GM12878 (cell line): ENCODE results near the gene SPATC1L. TPM values are rescaled to one million over a fixed set of nuclear protein-coding genes. Genes with fewer than 3 reads are reported as not detected.

Source experiments
- ATAC-seq: fragments of 200-7000 bp; cut with Tn5 transposase; 3 replicates; pipeline ENCODE4 v1.9.1; 2020; ENCODE audit warnings: mild to moderate bottlenecking, moderate library complexity
- BruUV-seq: library from RNA; stranded (reverse); fragments of 400-500 nt; replicated peaks from 2 replicates; lab custom pipeline; 2021; lab: Mats Ljungman, UMichigan
- CTCF ChIA-PET: fragments of 300-600 bp; sonication (Branson Sonifier 250); formaldehyde crosslinking; extraction: SDS; loops from one replicate; lab custom pipeline; 2021; ENCODE audit warnings: inconsistent platforms; lab: Yijun Ruan, JAX
- POLR2A ChIA-PET: fragments of 350-600 bp; formaldehyde crosslinking; extraction: SDS; loops from one replicate; lab custom pipeline; 2021; ENCODE audit warnings: inconsistent platforms; lab: Charles Lee
- RAD21 ChIA-PET: fragments of 300-600 bp; sonication (Branson Sonifier 250); formaldehyde crosslinking; loops from one replicate; lab custom pipeline; 2023; ENCODE audit warnings: antibody characterized with exemption; ENCODE audit not compliant: unreplicated experiment; lab: Charles Lee
- SMC1A ChIA-PET: fragments of 300-600 bp; sonication (Branson Sonifier 250); formaldehyde crosslinking; loops from one replicate; lab custom pipeline; 2023; ENCODE audit not compliant: unreplicated experiment, uncharacterized antibody; lab: Charles Lee
- DNase-seq: peaks from one replicate; pipeline ENCODE4 v3.0.0-alpha.2; 2011; ENCODE audit warnings: low read depth, low spot score
- FAIRE-seq: peaks from 3 replicates; lab custom pipeline; 2011; peaks lifted over from hg19 to GRCh38; lab: Jason Lieb, UNC
- H2AFZ ChIP-seq: 2 replicates; pipeline ENCODE4 v1.6.0; 2011; ENCODE audit warnings: low read depth, low read length, control low read depth; ENCODE audit not compliant: control insufficient read depth
- H3K27ac ChIP-seq: 2 replicates; pipeline ENCODE4 v1.5.1; 2011; ENCODE audit warnings: control low read depth; ENCODE audit not compliant: control insufficient read depth, insufficient read depth
- H3K27me3 ChIP-seq, 2 experiments: replicated peaks in 1 of 2; 2 replicates each; pipeline versions ENCODE4 v1.6.0 to v1.6.1; 2011; ENCODE audit warnings: low read length in 1 of 2; ENCODE audit not compliant: control insufficient read depth in 2 of 2, insufficient read depth in 2 of 2
- H3K36me3 ChIP-seq, 2 experiments: 2 replicates each; pipeline ENCODE4 v1.5.1; 2011; ENCODE audit warnings: low read length in 1 of 2; ENCODE audit not compliant: control insufficient read depth in 2 of 2, insufficient read depth in 2 of 2
- H3K4me1 ChIP-seq: 2 replicates; pipeline ENCODE4 v1.6.1; 2011; ENCODE audit warnings: mild to moderate bottlenecking, low read length, moderate library complexity, mixed read lengths; ENCODE audit not compliant: control insufficient read depth, insufficient read depth
- H3K4me2 ChIP-seq: 2 replicates; pipeline ENCODE4 v1.6.0; 2011; ENCODE audit warnings: control low read depth; ENCODE audit not compliant: control insufficient read depth, insufficient read depth
- H3K4me3 ChIP-seq: fragments of 200-600 bp; sonication (generic); 2 replicates; pipeline ENCODE4 v1.5.1; 2016
- H3K79me2 ChIP-seq: 2 replicates; pipeline ENCODE4 v1.6.0; 2011; ENCODE audit warnings: low read length; ENCODE audit not compliant: control insufficient read depth, insufficient read depth
- H3K9ac ChIP-seq: 2 replicates; pipeline ENCODE4 v1.8.0; 2011; ENCODE audit warnings: low read length, control low read depth, mixed read lengths; ENCODE audit not compliant: control insufficient read depth, insufficient read depth
- H3K9me3 ChIP-seq: replicated peaks from 3 replicates; pipeline ENCODE4 v1.5.1; 2011; ENCODE audit warnings: mild to moderate bottlenecking, low read length; ENCODE audit not compliant: control insufficient read depth, insufficient read depth
- H4K20me1 ChIP-seq: 2 replicates; pipeline ENCODE4 v1.6.0; 2011; ENCODE audit not compliant: control insufficient read depth, insufficient read depth
- BHLHE40 ChIP-seq, 2 experiments: fragments of 450-650 bp in 1 of 2; IDR thresholded peaks; 2 replicates each; pipeline ENCODE4 v1.6.1; 2011 to 2017; ENCODE audit warnings: low read depth in 2 of 2, borderline replicate concordance in 1 of 2, improper control_type of control experiment in 1 of 2, low read length in 1 of 2, mild to moderate bottlenecking in 1 of 2
- CBX3 ChIP-seq: fragments of 200-600 bp; sonication (generic); IDR thresholded peaks from 2 replicates; pipeline ENCODE4 v1.6.1; 2016; ENCODE audit warnings: low read depth, borderline replicate concordance
- CHD4 ChIP-seq: fragments of 200-600 bp; sonication (generic); IDR thresholded peaks from 2 replicates; pipeline ENCODE4 v1.6.1; 2016; ENCODE audit warnings: mild to moderate bottlenecking
- IRF3 ChIP-seq: fragments of 450-650 bp; IDR thresholded peaks from 2 replicates; pipeline ENCODE4 v1.6.1; 2014; ENCODE audit warnings: mild to moderate bottlenecking
- MTA2 ChIP-seq: fragments of 450-650 bp; IDR thresholded peaks from 2 replicates; pipeline ENCODE4 v1.6.1; 2016; ENCODE audit warnings: low read depth, mild to moderate bottlenecking, moderate library complexity
- NR2C1 ChIP-seq: fragments of 450-650 bp; IDR thresholded peaks from 2 replicates; pipeline ENCODE4 v1.6.1; 2017; ENCODE audit warnings: antibody characterized with exemption, mild to moderate bottlenecking, moderate library complexity
- PML ChIP-seq: IDR thresholded peaks from 2 replicates; pipeline ENCODE4 v1.6.1; 2012; ENCODE audit warnings: low read length, inconsistent platforms
- POLR2AphosphoS5 ChIP-seq: IDR thresholded peaks from 2 replicates; pipeline ENCODE4 v1.6.1; 2011; ENCODE audit warnings: mild to moderate bottlenecking, low read length, inconsistent platforms
- POU2F2 ChIP-seq: IDR thresholded peaks from 3 replicates; pipeline ENCODE4 v1.6.1; 2011; ENCODE audit warnings: low read depth, mild to moderate bottlenecking, low read length, borderline replicate concordance
- ZNF24 ChIP-seq: fragments of 450-650 bp; IDR thresholded peaks from 2 replicates; pipeline ENCODE4 v1.6.1; 2017; ENCODE audit warnings: antibody characterized with exemption, mild to moderate bottlenecking
- WGBS: methylation state at CpG from one replicate; pipeline ENCODE4 v1.1.6; 2016; ENCODE audit warnings: low lambda C conversion rate; ENCODE audit not compliant: insufficient replicate concordance, insufficient coverage; ENCODE audit errors: missing lambda C conversion rate; 5-methylcytosine and 5-hydroxymethylcytosine counted together
- in situ Hi-C: fragments of 300-500 bp; cut with MboI; formaldehyde crosslinking; loops from 9 replicates; pipeline ENCODE4 v1.14.3; 2018; ENCODE audit warnings: mixed read lengths
- intact Hi-C: fragments of 100-400 bp; cut with micrococcal nuclease; formaldehyde crosslinking; loops from one replicate; pipeline ENCODE4 v1.14.2; 2022; ENCODE audit not compliant: unreplicated experiment
- polyA plus RNA-seq, 11 experiments: library from polyadenylated mRNA; depleted of rRNA in 4 of 11; unstranded in 6 of 11; stranded (reverse) in 5 of 11; fragments of >200 nt; fragmentation: Nextera tagmentation in 4 of 11; fragmentation: Illumina TruSeq in 1 of 11; extraction: Ambion mirVana in 4 of 11; extraction: Trizol in 1 of 11; gene quantifications; 1 replicate in 1 of 11; 2 replicates in 10 of 11; pipeline versions ENCODE4 v1.2.1 to v1.2.3, GENCODE V29; 2011 to 2016; ENCODE audit warnings: inconsistent platforms in 2 of 11, missing spikeins in 2 of 11, low read depth in 1 of 11
- total RNA-seq, 4 experiments: library from RNA; depleted of rRNA in 3 of 4; stranded (reverse); fragments of >200 nt in 3 of 4; fragmentation: Illumina TruSeq in 1 of 4; extraction: Trizol in 1 of 4; gene quantifications; 2 replicates each; pipeline versions ENCODE4 v1.2.1 to v1.2.3, GENCODE V29; 2013 to 2021
- TF ChIP-seq, protein P1 (sequence below): IDR thresholded peaks from 2 replicates; pipeline ENCODE4 v1.6.1; 2012; ENCODE audit warnings: mild to moderate bottlenecking, low read depth, low read length
- TF ChIP-seq, protein P2 (sequence below): fragments of 450-650 bp; IDR thresholded peaks from 2 replicates; pipeline ENCODE4 v1.6.1; 2017; ENCODE audit warnings: mild to moderate bottlenecking, moderate library complexity
- TF ChIP-seq, protein P3 (sequence below), 3 experiments: IDR thresholded peaks in 2 of 3; conservative IDR thresholded peaks in 1 of 3; 2 replicates each; pipeline ENCODE4 v1.5.1; 2011; ENCODE audit warnings: low read depth in 3 of 3, low read length in 3 of 3, mild to moderate bottlenecking in 3 of 3, control low read depth in 2 of 3, moderate library complexity in 2 of 3, inconsistent platforms in 1 of 3, mixed read lengths in 1 of 3; ENCODE audit not compliant: control insufficient read depth in 2 of 3, insufficient read depth in 1 of 3; ENCODE audit errors: extremely low read depth in 1 of 3

The SPATC1L gene
- total and polyA plus RNA-seq, 10 of the 15 experiments (the other 5 are each of a cell fraction or from before 2014, with no cell fraction given) = 1.4 to 16.0 (median 7.0) TPM; not detected in 2

DNA sequence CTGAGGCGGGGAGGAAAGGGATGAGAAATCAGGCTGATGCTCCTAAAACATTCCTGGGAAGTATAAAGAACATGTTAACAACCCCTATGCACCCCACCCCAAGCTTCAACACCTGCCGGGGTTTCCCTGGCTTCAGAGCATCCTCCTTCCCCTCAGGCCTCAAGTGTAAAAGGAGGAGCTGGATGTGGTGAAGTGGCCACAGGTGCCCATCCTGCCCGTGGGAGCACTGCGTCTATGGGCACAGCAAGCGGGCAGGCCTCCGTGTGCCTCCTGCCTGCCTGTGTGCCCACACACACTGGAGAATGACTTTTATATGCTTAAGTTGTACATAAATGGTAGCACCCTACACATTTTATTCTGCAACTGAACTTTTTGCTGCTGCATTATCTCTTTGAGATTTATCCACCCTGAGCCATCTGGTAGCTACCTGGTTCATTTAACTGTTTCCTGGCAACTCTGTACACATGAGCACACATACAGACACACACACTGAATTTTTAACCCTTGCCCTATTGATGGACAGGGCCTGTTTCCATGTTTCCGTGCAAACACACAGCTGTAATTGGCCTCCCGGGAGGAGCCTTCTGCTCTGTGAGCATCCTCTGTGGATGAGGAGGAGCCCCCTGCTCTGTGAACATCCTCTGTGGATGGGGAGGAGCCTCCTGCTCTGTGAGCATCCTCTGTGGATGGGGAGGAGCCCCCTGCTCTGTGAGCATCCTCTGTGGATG is 15.4 kb downstream of the SPATC1L start:
- intact Hi-C loops (no loop called here), in situ Hi-C loops (no loop called here)
- Histone ChIP-seq H4K20me1 (no peaks in the 10 kb centered on the region), H3K9ac (no peak overlapping the region), H3K79me2 (no peaks in the 10 kb centered on the region), H2AFZ (no peak overlapping the region), H3K36me3 (no peaks in the 10 kb centered on the region), H3K27me3 (no peaks in the 10 kb centered on the region), H3K4me3 (no peak overlapping the region), H3K4me2 (no peak overlapping the region), H3K27ac (no peak overlapping the region), H3K4me1 (no peaks in the 10 kb centered on the region; the same call in 1 of the 2 replicates), H3K9me3 (no peaks in the 10 kb centered on the region; the same call in 2 of the 3 replicates)
- FAIRE-seq = no peak
- no peak for DNase-seq
- ATAC-seq = no peak
- WGBS = 70% methylated on average over 8 of the region's 8 CpGs
- ChIA-PET CTCF (no interaction called here), POLR2A (no interaction called here), RAD21 (no interaction called here), SMC1A (no interaction called here)
- no TSS peak for BruUV-seq
- TF ChIP-seq CBX3 (no peak), POU2F2 (no peak), POLR2AphosphoS5 (no peak), ZNF24 (no peak), IRF3 (no peak), NR2C1 (no peak), MTA2 (no peak), BHLHE40 (IDR thresholded peaks at IDR 0.05; ENCODE audit: borderline replicate concordance in 1 of 2, low read depth in 2 of 2, low read length in 1 of 2) (no peak), CHD4 (no peak), PML (no peak)
- TF ChIP-seq, protein P1, sequence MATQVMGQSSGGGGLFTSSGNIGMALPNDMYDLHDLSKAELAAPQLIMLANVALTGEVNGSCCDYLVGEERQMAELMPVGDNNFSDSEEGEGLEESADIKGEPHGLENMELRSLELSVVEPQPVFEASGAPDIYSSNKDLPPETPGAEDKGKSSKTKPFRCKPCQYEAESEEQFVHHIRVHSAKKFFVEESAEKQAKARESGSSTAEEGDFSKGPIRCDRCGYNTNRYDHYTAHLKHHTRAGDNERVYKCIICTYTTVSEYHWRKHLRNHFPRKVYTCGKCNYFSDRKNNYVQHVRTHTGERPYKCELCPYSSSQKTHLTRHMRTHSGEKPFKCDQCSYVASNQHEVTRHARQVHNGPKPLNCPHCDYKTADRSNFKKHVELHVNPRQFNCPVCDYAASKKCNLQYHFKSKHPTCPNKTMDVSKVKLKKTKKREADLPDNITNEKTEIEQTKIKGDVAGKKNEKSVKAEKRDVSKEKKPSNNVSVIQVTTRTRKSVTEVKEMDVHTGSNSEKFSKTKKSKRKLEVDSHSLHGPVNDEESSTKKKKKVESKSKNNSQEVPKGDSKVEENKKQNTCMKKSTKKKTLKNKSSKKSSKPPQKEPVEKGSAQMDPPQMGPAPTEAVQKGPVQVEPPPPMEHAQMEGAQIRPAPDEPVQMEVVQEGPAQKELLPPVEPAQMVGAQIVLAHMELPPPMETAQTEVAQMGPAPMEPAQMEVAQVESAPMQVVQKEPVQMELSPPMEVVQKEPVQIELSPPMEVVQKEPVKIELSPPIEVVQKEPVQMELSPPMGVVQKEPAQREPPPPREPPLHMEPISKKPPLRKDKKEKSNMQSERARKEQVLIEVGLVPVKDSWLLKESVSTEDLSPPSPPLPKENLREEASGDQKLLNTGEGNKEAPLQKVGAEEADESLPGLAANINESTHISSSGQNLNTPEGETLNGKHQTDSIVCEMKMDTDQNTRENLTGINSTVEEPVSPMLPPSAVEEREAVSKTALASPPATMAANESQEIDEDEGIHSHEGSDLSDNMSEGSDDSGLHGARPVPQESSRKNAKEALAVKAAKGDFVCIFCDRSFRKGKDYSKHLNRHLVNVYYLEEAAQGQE = no peak
- TF ChIP-seq, protein P2, sequence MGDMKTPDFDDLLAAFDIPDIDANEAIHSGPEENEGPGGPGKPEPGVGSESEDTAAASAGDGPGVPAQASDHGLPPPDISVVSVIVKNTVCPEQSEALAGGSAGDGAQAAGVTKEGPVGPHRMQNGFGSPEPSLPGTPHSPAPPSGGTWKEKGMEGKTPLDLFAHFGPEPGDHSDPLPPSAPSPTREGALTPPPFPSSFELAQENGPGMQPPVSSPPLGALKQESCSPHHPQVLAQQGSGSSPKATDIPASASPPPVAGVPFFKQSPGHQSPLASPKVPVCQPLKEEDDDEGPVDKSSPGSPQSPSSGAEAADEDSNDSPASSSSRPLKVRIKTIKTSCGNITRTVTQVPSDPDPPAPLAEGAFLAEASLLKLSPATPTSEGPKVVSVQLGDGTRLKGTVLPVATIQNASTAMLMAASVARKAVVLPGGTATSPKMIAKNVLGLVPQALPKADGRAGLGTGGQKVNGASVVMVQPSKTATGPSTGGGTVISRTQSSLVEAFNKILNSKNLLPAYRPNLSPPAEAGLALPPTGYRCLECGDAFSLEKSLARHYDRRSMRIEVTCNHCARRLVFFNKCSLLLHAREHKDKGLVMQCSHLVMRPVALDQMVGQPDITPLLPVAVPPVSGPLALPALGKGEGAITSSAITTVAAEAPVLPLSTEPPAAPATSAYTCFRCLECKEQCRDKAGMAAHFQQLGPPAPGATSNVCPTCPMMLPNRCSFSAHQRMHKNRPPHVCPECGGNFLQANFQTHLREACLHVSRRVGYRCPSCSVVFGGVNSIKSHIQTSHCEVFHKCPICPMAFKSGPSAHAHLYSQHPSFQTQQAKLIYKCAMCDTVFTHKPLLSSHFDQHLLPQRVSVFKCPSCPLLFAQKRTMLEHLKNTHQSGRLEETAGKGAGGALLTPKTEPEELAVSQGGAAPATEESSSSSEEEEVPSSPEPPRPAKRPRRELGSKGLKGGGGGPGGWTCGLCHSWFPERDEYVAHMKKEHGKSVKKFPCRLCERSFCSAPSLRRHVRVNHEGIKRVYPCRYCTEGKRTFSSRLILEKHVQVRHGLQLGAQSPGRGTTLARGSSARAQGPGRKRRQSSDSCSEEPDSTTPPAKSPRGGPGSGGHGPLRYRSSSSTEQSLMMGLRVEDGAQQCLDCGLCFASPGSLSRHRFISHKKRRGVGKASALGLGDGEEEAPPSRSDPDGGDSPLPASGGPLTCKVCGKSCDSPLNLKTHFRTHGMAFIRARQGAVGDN = no peak
- TF ChIP-seq, protein P3, sequence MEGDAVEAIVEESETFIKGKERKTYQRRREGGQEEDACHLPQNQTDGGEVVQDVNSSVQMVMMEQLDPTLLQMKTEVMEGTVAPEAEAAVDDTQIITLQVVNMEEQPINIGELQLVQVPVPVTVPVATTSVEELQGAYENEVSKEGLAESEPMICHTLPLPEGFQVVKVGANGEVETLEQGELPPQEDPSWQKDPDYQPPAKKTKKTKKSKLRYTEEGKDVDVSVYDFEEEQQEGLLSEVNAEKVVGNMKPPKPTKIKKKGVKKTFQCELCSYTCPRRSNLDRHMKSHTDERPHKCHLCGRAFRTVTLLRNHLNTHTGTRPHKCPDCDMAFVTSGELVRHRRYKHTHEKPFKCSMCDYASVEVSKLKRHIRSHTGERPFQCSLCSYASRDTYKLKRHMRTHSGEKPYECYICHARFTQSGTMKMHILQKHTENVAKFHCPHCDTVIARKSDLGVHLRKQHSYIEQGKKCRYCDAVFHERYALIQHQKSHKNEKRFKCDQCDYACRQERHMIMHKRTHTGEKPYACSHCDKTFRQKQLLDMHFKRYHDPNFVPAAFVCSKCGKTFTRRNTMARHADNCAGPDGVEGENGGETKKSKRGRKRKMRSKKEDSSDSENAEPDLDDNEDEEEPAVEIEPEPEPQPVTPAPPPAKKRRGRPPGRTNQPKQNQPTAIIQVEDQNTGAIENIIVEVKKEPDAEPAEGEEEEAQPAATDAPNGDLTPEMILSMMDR (IDR thresholded peaks at IDR 0.05 in 2 of 3, conservative IDR thresholded peaks at IDR 0.05 in 1 of 3; ENCODE audit: control insufficient read depth in 2 of 3, extremely low read depth in 1 of 3, insufficient read depth in 1 of 3, low read depth in 3 of 3, low read length in 3 of 3) = no peak
